HepG2 (cell line): ENCODE results near the gene FUT6. TPM values are rescaled to one million over a fixed set of nuclear protein-coding genes. Genes with fewer than 3 reads are reported as not detected.

ENCODE experiments used
- HMG20A ChIP-seq: IDR thresholded peaks from 2 replicates; pipeline ENCODE4 v1.6.1; 2016; ENCODE audit warnings: borderline replicate concordance
- MED13 ChIP-seq: sonication (generic); formaldehyde crosslinking; IDR thresholded peaks from 2 replicates; pipeline ENCODE4 v1.5.0; 2020; ENCODE audit warnings: missing genetic modification reagents
- YEATS4 ChIP-seq: sonication (generic); formaldehyde crosslinking; IDR thresholded peaks from 2 replicates; pipeline ENCODE4 v1.4.0; 2020; ENCODE audit warnings: missing genetic modification reagents, borderline replicate concordance
- ZMYM3 ChIP-seq: sonication (generic); formaldehyde crosslinking; IDR thresholded peaks from 2 replicates; pipeline ENCODE4 v1.5.1; 2020; ENCODE audit warnings: mild to moderate bottlenecking, missing genetic modification reagents
- ZNF841 ChIP-seq: sonication (generic); formaldehyde crosslinking; IDR thresholded peaks from 2 replicates; pipeline ENCODE4 v1.8.1; 2023; ENCODE audit warnings: missing genetic modification reagents, borderline replicate concordance
- polyA plus RNA-seq, 8 experiments: library from polyadenylated mRNA; depleted of rRNA in 3 of 8; stranded (reverse) in 7 of 8; unstranded in 1 of 8; fragments of >200 nt; fragmentation: Illumina TruSeq in 4 of 8; extraction: Trizol in 4 of 8; gene quantifications; 2 replicates each; pipeline versions ENCODE4 v1.2.1 to v1.2.3, GENCODE V29; 2011 to 2016; ENCODE audit warnings: low read depth in 4 of 8, missing spikeins in 1 of 8, mixed read lengths in 1 of 8; ENCODE audit not compliant: insufficient read depth in 1 of 8
- total RNA-seq, 5 experiments: library from RNA; depleted of rRNA; stranded (reverse); fragments of >200 nt; fragmentation: Illumina TruSeq; extraction: Trizol; gene quantifications; 2 replicates each; pipeline ENCODE4 v1.2.3, GENCODE V29; 2016; ENCODE audit warnings: low read depth in 1 of 5
- TF ChIP-seq, protein P1 (sequence below): sonication (generic); formaldehyde crosslinking; conservative IDR thresholded peaks from 2 replicates; pipeline ENCODE4 v1.8.0; 2022; ENCODE audit warnings: low read depth, missing genetic modification reagents
- TF ChIP-seq, protein P2 (sequence below): sonication (generic); formaldehyde crosslinking; conservative IDR thresholded peaks from 2 replicates; pipeline ENCODE4 v1.4.0; 2020; ENCODE audit warnings: missing genetic modification reagents
- TF ChIP-seq, protein P3 (sequence below): sonication (generic); formaldehyde crosslinking; IDR thresholded peaks from 2 replicates; pipeline ENCODE4 v1.9.0; 2021; ENCODE audit warnings: missing genetic modification reagents, borderline replicate concordance
- TF ChIP-seq, protein P4 (sequence below): sonication (generic); formaldehyde crosslinking; conservative IDR thresholded peaks from 2 replicates; pipeline ENCODE4 v1.4.0; 2020; ENCODE audit warnings: missing genetic modification reagents
- TF ChIP-seq, protein P5 (sequence below): sonication (generic); formaldehyde crosslinking; IDR thresholded peaks from 2 replicates; pipeline ENCODE4 v1.4.0; 2020; ENCODE audit warnings: missing genetic modification reagents, borderline replicate concordance
- TF ChIP-seq, protein P6 (sequence below): IDR thresholded peaks from 2 replicates; pipeline ENCODE4 v1.6.1; 2016; ENCODE audit warnings: missing biosample characterization, missing genetic modification reagents, low read depth
- TF ChIP-seq, protein P7 (sequence below): sonication (generic); formaldehyde crosslinking; IDR thresholded peaks from 2 replicates; pipeline ENCODE4 v1.5.0; 2020; ENCODE audit warnings: missing genetic modification reagents

The FUT6 gene
- total and polyA plus RNA-seq, 2 of the 13 experiments (the other 11 are each of a cell fraction or from before 2014, with no cell fraction given) = 8.2 to 27.7 TPM

DNA sequence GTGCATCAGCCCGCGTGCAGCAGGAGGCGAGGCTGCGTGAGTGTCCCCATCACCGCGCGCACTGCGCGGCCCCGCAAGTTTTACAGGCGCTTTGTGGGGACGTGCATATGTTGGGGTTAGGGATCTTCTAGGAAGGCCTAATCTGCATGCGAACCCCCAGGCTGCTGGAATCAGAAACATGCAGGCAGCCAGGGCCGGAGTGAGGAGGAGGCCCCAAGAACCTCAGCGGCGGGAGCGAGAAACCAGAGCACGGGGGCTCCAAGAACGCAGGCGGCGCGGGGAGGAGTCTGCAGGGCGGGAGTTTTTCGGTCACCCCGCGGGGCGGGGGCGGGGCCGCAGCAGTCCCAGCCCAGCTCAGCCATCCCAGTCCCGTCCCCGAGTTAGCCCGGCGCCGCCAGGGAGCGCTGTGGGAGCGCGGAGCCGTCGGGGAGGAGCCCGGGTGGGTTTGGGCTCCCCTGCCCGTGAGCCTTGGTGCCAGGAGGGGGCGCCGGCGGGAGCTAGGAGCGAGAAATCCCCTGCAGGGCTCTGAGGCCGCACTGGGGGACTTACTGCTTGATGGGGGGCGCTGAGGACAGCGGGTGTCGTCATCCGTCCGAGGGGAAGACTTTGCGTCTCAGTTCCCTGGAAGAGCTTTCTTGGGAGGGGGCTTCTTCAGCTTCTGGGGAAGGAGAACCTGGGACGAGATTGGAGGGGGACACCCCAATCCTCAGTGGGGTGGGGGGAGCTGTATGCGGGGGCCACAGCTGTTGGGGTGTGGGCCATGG lies 35.6 kb downstream of the FUT6 start (continued):
- TF ChIP-seq, protein P1, sequence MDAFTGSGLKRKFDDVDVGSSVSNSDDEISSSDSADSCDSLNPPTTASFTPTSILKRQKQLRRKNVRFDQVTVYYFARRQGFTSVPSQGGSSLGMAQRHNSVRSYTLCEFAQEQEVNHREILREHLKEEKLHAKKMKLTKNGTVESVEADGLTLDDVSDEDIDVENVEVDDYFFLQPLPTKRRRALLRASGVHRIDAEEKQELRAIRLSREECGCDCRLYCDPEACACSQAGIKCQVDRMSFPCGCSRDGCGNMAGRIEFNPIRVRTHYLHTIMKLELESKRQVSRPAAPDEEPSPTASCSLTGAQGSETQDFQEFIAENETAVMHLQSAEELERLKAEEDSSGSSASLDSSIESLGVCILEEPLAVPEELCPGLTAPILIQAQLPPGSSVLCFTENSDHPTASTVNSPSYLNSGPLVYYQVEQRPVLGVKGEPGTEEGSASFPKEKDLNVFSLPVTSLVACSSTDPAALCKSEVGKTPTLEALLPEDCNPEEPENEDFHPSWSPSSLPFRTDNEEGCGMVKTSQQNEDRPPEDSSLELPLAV = no peak
- TF ChIP-seq, protein P2, sequence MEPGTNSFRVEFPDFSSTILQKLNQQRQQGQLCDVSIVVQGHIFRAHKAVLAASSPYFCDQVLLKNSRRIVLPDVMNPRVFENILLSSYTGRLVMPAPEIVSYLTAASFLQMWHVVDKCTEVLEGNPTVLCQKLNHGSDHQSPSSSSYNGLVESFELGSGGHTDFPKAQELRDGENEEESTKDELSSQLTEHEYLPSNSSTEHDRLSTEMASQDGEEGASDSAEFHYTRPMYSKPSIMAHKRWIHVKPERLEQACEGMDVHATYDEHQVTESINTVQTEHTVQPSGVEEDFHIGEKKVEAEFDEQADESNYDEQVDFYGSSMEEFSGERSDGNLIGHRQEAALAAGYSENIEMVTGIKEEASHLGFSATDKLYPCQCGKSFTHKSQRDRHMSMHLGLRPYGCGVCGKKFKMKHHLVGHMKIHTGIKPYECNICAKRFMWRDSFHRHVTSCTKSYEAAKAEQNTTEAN (CRISPR knock-in tag) = no peak
- TF ChIP-seq YEATS4 (CRISPR knock-in tag) (no peak), ZMYM3 (CRISPR knock-in tag) (peak; percentile 27; the same call in 1 of the 2 replicates), ZNF841 (CRISPR knock-in tag) (no peak), HMG20A (CRISPR knock-in tag) (no peak), MED13 (CRISPR knock-in tag) (peak; percentile 64; the same call in 1 of the 2 replicates)
- TF ChIP-seq, protein P3, sequence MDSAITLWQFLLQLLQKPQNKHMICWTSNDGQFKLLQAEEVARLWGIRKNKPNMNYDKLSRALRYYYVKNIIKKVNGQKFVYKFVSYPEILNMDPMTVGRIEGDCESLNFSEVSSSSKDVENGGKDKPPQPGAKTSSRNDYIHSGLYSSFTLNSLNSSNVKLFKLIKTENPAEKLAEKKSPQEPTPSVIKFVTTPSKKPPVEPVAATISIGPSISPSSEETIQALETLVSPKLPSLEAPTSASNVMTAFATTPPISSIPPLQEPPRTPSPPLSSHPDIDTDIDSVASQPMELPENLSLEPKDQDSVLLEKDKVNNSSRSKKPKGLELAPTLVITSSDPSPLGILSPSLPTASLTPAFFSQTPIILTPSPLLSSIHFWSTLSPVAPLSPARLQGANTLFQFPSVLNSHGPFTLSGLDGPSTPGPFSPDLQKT (CRISPR knock-in tag) = no peak
- TF ChIP-seq, protein P4, sequence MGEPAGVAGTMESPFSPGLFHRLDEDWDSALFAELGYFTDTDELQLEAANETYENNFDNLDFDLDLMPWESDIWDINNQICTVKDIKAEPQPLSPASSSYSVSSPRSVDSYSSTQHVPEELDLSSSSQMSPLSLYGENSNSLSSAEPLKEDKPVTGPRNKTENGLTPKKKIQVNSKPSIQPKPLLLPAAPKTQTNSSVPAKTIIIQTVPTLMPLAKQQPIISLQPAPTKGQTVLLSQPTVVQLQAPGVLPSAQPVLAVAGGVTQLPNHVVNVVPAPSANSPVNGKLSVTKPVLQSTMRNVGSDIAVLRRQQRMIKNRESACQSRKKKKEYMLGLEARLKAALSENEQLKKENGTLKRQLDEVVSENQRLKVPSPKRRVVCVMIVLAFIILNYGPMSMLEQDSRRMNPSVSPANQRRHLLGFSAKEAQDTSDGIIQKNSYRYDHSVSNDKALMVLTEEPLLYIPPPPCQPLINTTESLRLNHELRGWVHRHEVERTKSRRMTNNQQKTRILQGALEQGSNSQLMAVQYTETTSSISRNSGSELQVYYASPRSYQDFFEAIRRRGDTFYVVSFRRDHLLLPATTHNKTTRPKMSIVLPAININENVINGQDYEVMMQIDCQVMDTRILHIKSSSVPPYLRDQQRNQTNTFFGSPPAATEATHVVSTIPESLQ (CRISPR knock-in tag) = no peak
- TF ChIP-seq, protein P5, sequence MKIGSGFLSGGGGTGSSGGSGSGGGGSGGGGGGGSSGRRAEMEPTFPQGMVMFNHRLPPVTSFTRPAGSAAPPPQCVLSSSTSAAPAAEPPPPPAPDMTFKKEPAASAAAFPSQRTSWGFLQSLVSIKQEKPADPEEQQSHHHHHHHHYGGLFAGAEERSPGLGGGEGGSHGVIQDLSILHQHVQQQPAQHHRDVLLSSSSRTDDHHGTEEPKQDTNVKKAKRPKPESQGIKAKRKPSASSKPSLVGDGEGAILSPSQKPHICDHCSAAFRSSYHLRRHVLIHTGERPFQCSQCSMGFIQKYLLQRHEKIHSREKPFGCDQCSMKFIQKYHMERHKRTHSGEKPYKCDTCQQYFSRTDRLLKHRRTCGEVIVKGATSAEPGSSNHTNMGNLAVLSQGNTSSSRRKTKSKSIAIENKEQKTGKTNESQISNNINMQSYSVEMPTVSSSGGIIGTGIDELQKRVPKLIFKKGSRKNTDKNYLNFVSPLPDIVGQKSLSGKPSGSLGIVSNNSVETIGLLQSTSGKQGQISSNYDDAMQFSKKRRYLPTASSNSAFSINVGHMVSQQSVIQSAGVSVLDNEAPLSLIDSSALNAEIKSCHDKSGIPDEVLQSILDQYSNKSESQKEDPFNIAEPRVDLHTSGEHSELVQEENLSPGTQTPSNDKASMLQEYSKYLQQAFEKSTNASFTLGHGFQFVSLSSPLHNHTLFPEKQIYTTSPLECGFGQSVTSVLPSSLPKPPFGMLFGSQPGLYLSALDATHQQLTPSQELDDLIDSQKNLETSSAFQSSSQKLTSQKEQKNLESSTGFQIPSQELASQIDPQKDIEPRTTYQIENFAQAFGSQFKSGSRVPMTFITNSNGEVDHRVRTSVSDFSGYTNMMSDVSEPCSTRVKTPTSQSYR (CRISPR knock-in tag) = no peak
- TF ChIP-seq, protein P6, sequence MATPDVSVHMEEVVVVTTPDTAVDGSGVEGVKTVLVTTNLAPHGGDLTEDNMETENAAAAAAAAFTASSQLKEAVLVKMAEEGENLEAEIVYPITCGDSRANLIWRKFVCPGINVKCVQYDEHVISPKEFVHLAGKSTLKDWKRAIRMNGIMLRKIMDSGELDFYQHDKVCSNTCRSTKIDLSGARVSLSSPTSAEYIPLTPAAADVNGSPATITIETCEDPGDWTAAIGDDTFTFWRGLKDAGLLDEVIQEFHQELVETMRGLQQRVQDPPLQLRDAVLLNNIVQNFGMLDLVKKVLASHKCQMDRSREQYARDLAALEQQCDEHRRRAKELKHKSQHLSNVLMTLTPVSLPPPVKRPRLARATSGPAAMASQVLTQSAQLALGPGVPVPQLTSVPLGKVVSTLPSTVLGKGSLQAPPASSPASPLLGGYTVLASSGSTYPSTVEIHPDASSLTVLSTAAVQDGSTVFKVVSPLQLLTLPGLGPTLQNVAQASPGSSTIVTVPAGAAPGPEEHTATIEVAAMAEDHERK (CRISPR knock-in tag) = no peak
- TF ChIP-seq, protein P7, sequence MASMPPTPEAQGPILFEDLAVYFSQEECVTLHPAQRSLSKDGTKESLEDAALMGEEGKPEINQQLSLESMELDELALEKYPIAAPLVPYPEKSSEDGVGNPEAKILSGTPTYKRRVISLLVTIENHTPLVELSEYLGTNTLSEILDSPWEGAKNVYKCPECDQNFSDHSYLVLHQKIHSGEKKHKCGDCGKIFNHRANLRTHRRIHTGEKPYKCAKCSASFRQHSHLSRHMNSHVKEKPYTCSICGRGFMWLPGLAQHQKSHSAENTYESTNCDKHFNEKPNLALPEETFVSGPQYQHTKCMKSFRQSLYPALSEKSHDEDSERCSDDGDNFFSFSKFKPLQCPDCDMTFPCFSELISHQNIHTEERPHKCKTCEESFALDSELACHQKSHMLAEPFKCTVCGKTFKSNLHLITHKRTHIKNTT (CRISPR knock-in tag) = no peak
